PC-9 (cell line): ENCODE results near the gene ZNF90. TPM values are rescaled to one million over a fixed set of nuclear protein-coding genes. Genes with fewer than 3 reads are reported as not detected.

Source experiments
- BruUV-seq: library from RNA; stranded (reverse); fragments of 400-500 nt; replicated peaks from 2 replicates; lab custom pipeline; 2021; lab: Mats Ljungman, UMichigan
- CTCF ChIA-PET: fragments of 300-600 bp; sonication (Branson Sonifier 250); formaldehyde crosslinking; loops from one replicate; lab custom pipeline; 2022; ENCODE audit warnings: antibody characterized with exemption; lab: Charles Lee
- POLR2A ChIA-PET: fragments of 300-600 bp; sonication (Branson Sonifier 250); formaldehyde crosslinking; loops from one replicate; lab custom pipeline; 2022; ENCODE audit warnings: antibody characterized with exemption; ENCODE audit not compliant: unreplicated experiment; lab: Charles Lee
- DNase-seq, 2 experiments: peaks; one replicate each; pipeline versions ENCODE4 v3.0.0 to v3.0.0-alpha.2; 2015 to 2022; ENCODE audit warnings: mixed read lengths in 1 of 2
- H2AFZ ChIP-seq: fragments of 200-600 bp; sonication (generic); 2 replicates; pipeline ENCODE4 v1.8.1; 2017; ENCODE audit warnings: antibody characterized with exemption
- H3F3A ChIP-seq: fragments of 200-600 bp; sonication (generic); 2 replicates; pipeline ENCODE4 v1.8.1; 2017; ENCODE audit warnings: antibody characterized with exemption, mild to moderate bottlenecking, low read depth; ENCODE audit not compliant: insufficient read depth
- H3K27ac ChIP-seq: fragments of 200-600 bp; sonication (generic); 2 replicates; pipeline ENCODE4 v1.6.1; 2016; ENCODE audit warnings: mixed run types
- H3K27me3 ChIP-seq: fragments of 200-600 bp; sonication (generic); 2 replicates; pipeline ENCODE4 v1.6.1; 2016; ENCODE audit warnings: low read depth, mixed run types; ENCODE audit not compliant: insufficient read depth
- H3K36me3 ChIP-seq: fragments of 200-600 bp; sonication (generic); 2 replicates; pipeline ENCODE4 v1.6.1; 2016; ENCODE audit warnings: low read depth, mixed run types
- H3K4me1 ChIP-seq: fragments of 200-600 bp; sonication (generic); replicated peaks from 2 replicates; pipeline ENCODE4 v1.6.1; 2016; ENCODE audit warnings: mixed run types; ENCODE audit not compliant: insufficient read depth
- H3K4me2 ChIP-seq: fragments of 200-600 bp; sonication (generic); 2 replicates; pipeline ENCODE4 v1.6.1; 2017; ENCODE audit warnings: mixed run types
- H3K4me3 ChIP-seq: fragments of 200-600 bp; sonication (generic); 2 replicates; pipeline ENCODE4 v1.6.1; 2016; ENCODE audit warnings: mixed run types
- H3K79me2 ChIP-seq: fragments of 200-600 bp; sonication (generic); 2 replicates; pipeline ENCODE4 v1.6.1; 2017; ENCODE audit warnings: low read depth, mixed run types
- H3K9me2 ChIP-seq: fragments of 200-600 bp; sonication (generic); 2 replicates; pipeline ENCODE4 v1.8.1; 2017; ENCODE audit warnings: mild to moderate bottlenecking; ENCODE audit not compliant: insufficient read depth
- H3K9me3 ChIP-seq: fragments of 200-600 bp; sonication (generic); 2 replicates; pipeline ENCODE4 v1.8.1; 2016; ENCODE audit warnings: low read depth; ENCODE audit not compliant: insufficient read depth
- H4K20me1 ChIP-seq: fragments of 200-600 bp; sonication (generic); 2 replicates; pipeline ENCODE4 v1.8.1; 2017; ENCODE audit not compliant: insufficient read depth
- EZH2 ChIP-seq: fragments of 200-600 bp; sonication (generic); IDR thresholded peaks from 2 replicates; pipeline ENCODE4 v1.8.0; 2017; ENCODE audit warnings: antibody characterized with exemption, low read depth
- intact Hi-C: fragments of 100-400 bp; cut with micrococcal nuclease; formaldehyde crosslinking; loops from one replicate; pipeline ENCODE4 v1.10.0; 2022; ENCODE audit not compliant: unreplicated experiment
- total RNA-seq: library from RNA; stranded (reverse); gene quantifications from 2 replicates; pipeline ENCODE4 v1.2.3, GENCODE V29; 2021
- TF ChIP-seq, protein P1 (sequence below): fragments of 200-600 bp; sonication (generic); conservative IDR thresholded peaks from 2 replicates; pipeline ENCODE4 v1.6.1; 2017; ENCODE audit warnings: mixed run types, antibody characterized with exemption, mild to moderate bottlenecking, moderate library complexity

ZNF90 gene
- total RNA-seq, 1 experiment from 2014 or later = 4.2 TPM

- Histone ChIP-seq H3K27ac (no peak overlapping the region), H3K4me3 (no peak overlapping the region), H3K4me1 (no peaks in the 10 kb centered on the region; the same call in 1 of the 2 replicates), H3K27me3 (peaks cover 2% of the 10 kb centered on the region; the same call in 1 of the 2 replicates), H3K9me2 (no peaks in the 10 kb centered on the region), H4K20me1 (no peaks in the 10 kb centered on the region), H3K4me2 (no peak overlapping the region), H3K36me3 (no peaks in the 10 kb centered on the region), H3K79me2 (no peaks in the 10 kb centered on the region), H2AFZ (no peak overlapping the region), H3F3A (no peaks in the 10 kb centered on the region; the same call in 1 of the 2 replicates), H3K9me3 (peaks cover 9% of the 10 kb centered on the region; the same call in 1 of the 2 replicates)
- TF ChIP-seq, protein P1, sequence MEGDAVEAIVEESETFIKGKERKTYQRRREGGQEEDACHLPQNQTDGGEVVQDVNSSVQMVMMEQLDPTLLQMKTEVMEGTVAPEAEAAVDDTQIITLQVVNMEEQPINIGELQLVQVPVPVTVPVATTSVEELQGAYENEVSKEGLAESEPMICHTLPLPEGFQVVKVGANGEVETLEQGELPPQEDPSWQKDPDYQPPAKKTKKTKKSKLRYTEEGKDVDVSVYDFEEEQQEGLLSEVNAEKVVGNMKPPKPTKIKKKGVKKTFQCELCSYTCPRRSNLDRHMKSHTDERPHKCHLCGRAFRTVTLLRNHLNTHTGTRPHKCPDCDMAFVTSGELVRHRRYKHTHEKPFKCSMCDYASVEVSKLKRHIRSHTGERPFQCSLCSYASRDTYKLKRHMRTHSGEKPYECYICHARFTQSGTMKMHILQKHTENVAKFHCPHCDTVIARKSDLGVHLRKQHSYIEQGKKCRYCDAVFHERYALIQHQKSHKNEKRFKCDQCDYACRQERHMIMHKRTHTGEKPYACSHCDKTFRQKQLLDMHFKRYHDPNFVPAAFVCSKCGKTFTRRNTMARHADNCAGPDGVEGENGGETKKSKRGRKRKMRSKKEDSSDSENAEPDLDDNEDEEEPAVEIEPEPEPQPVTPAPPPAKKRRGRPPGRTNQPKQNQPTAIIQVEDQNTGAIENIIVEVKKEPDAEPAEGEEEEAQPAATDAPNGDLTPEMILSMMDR = no peak
- TF ChIP-seq EZH2 = no peak
- no TSS peak for BruUV-seq
- no peak for DNase-seq
- ChIA-PET CTCF (no interaction called here), POLR2A (no interaction called here)
- intact Hi-C loops = no loop called here
Observed at GRCh38 chr19:20072936-20073335, 4.9 kb upstream of the ZNF90 start.

DNA sequence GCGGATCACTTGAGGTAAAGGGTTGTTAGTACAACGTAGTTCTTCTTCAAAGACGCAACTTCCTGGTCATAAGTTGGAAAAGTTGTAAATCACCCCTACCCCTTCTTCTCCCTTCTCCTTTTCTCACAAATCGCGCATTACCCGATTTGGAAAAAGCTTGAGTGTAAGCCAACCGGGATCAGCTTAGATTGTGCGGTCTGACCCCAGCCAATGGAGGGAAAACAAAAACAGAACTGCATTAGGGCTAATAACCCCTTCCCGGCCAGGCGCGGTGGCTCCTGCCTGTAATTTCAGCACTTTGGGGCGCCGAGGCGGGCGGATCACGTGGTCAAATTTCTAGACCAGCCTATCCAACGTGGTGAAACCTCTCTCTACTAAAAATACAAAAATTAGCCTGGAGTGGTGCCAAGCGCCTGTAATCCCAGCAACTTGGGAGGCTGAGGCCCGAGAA, 806 bp downstream of the ZNF90 start:
- peak overlapping the region; percentile 94 for H2AFZ ChIP-seq
- H3K9me2 ChIP-seq = no peaks in the 10 kb centered on the region
- BruUV-seq = no TSS peak
- H3K27ac ChIP-seq = no peak overlapping the region
- peak overlapping the region; percentile 65 for H3K4me3 ChIP-seq
- ChIA-PET POLR2A (no interaction called here), CTCF (no interaction called here)
- peaks cover 8% of the 10 kb centered on the region; the same call in 1 of the 2 replicates for H3K4me1 ChIP-seq
- H3F3A ChIP-seq = no peaks in the 10 kb centered on the region; the same call in 1 of the 2 replicates
- peaks cover 4% of the 10 kb centered on the region for H3K9me3 ChIP-seq
- no peaks in the 10 kb centered on the region for H3K27me3 ChIP-seq
- no peaks in the 10 kb centered on the region for H3K36me3 ChIP-seq
- H3K79me2 ChIP-seq = peaks cover 18% of the 10 kb centered on the region; the same call in 1 of the 2 replicates
- peak overlapping the region; percentile 91 for H3K4me2 ChIP-seq
- H4K20me1 ChIP-seq = no peaks in the 10 kb centered on the region
- intact Hi-C loops = loop anchor here (2.0 kb wide), 1 partner anchor 26 kb away; no protein-coding TSS in a partner anchor
- TF ChIP-seq EZH2 = no peak
- TF ChIP-seq, protein P1 = no peak
- peak in 1 of 2 experiments; percentile 2 for DNase-seq

- H3K9me2 ChIP-seq = no peaks in the 10 kb centered on the region
- no peaks in the 10 kb centered on the region for H4K20me1 ChIP-seq
- TF ChIP-seq EZH2 = no peak
- TF ChIP-seq, protein P1 = no peak
- peak overlapping the region; percentile 65; the same call in 1 of the 2 replicates for H3K4me3 ChIP-seq
- peak overlapping the region; percentile 91 for H3K4me2 ChIP-seq
- POLR2A ChIA-PET = no interaction called here
- intact Hi-C loops = loop anchor here (2.0 kb wide), 1 partner anchor 27 kb away; no protein-coding TSS in a partner anchor
- peaks cover 18% of the 10 kb centered on the region for H3K79me2 ChIP-seq
- no peak overlapping the region; the same call in 1 of the 2 replicates for H2AFZ ChIP-seq
- H3K36me3 ChIP-seq = no peaks in the 10 kb centered on the region
- DNase-seq = no peak
- BruUV-seq = no TSS peak
- no peaks in the 10 kb centered on the region for H3K27me3 ChIP-seq
- H3K4me1 ChIP-seq = peaks cover 8% of the 10 kb centered on the region; the same call in 1 of the 2 replicates
- H3K9me3 ChIP-seq = peaks cover 7% of the 10 kb centered on the region
- no peaks in the 10 kb centered on the region; the same call in 1 of the 2 replicates for H3F3A ChIP-seq
- CTCF ChIA-PET = no interaction called here
- H3K27ac ChIP-seq = no peak overlapping the region
Observed at GRCh38 chr19:20079476-20079875, 1.7 kb downstream of the ZNF90 start.
